Fibroblast of the conjunctiva (primary cell): ENCODE results near the gene MRPL32.

ENCODE experiments used
- DNase-seq: peaks from one replicate; pipeline ENCODE4 v3.0.0-alpha.2; 2010; ENCODE audit warnings: low read depth

Gene MRPL32

GRCh38 chr7:42928754-42929153 lies 3.4 kb upstream of the MRPL32 start:
- no peak for DNase-seq

DNA sequence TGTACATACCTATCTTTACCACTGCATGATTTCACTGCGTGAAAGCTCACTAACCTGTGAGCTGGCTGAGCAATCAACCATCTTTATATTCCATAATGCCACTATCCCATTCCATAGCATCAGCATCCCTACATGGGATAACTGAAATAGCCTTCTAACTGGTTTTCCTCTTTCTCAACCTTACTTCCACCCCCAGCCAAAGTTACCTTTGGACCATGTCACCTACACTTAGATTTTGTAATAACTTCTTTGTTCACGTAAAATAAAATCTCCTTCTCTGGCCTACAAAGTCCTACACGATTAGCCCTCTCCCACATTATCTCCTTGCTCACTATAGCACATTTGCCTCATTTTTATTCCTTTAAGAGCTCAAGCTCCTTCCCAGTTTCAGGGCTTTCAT lies 2.7 kb upstream of the MRPL32 start:
- DNase-seq: no peak

DNA sequence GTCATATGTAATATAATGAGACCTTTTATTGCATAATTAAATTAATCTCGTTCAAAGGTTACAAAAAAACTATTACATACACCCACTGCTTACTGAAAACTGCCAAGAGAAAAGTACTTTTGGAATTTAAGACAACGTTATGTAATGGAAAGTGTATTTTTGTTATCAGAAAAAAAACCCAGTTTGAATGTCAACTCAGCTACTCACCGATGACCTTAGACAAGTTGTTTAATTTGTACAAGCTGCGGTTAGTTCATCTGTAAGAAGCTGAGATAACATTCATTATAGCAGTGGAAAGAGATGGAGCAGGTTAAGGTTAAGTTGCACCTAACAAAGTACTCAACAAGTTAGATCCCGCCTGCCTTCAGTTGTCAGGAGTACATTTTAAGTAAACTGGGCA lies 1.3 kb upstream of the MRPL32 start:
- DNase-seq: no peak

GRCh38 chr7:42931447-42931833 lies 736 bp upstream of the MRPL32 start:
- no peak for DNase-seq

DNA sequence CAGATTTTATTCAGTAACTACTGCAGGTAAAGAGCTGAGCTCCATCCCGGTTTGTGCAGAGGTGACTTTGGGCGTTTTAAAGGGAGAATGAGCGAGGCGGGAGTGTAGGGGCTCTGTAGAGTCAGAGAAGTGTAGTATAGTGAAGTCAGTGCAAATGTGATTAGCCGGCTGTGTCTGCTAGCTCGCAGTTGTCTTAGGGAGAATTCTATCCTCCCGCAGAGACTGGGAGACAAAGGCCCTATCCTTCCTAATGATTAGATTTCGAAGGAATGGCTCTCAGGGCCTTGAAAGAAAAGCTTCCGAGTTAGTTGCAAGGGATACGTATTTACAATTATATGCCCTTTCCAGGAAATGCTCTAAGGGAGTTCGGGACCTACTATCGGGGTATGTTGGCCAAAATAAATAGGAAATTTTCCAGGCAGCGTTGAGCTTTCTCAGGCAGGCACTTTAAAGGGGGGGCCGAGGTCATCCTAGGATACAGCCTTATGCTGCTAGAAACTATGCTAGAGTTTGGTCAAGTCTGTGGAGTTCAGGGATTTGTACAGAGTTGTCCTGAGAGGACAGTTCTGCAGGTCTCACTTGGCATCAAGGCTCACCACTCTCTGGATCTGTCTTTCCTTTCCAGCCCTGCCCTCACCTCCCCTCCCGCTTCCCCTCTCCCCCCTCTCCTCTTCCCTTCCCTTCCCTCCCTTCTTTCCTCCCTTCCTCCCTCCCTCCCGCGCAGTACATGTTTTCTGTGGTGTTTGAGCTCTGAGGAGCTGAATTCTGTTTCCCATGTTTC lies 825 bp downstream of the MRPL32 start:
- DNase-seq: no peak

DNA sequence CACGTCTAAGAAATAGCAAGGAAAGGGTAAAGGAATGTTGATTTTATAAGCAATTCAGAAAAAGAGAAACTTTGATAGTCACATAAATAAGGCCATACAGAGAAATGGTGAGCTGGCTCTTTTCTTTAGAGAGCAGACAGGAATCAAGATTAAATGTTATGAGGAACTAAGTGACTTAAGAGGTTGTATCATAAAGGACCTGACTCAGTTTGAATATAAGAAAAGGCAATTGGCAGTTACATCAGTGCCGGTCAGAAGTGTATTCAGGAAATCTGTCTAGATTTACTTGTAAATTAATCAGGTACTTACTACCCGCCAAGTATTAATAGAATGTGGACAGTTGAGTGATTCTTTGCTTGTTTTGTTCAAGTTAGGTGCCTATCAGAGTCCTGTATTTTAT lies 2.1 kb downstream of the MRPL32 start:
- no peak for DNase-seq

- DNase-seq: no peak
Measured at GRCh38 chr7:42935861-42936260, 3.7 kb downstream of the MRPL32 start.

GRCh38 chr7:42939457-42940240 lies 7.5 kb downstream of the MRPL32 start:
- no peak for DNase-seq

- DNase-seq: peak; percentile 69
Measured at GRCh38 chr7:42940985-42941847, 9.0 kb downstream of the MRPL32 start.

- DNase-seq: no peak
Measured at GRCh38 chr7:42945821-42946626, 13.8 kb downstream of the MRPL32 start.

- no peak for DNase-seq
Measured at GRCh38 chr7:42946627-42946950, 14.4 kb downstream of the MRPL32 start.

GRCh38 chr7:42947521-42947920 lies 15.3 kb downstream of the MRPL32 start:
- no peak for DNase-seq

GRCh38 chr7:42950417-42950816 lies 18.2 kb downstream of the MRPL32 start:
- DNase-seq: no peak

- DNase-seq: no peak
Measured at GRCh38 chr7:42952328-42952727, 20.2 kb downstream of the MRPL32 start.

GRCh38 chr7:42953994-42954393 lies 21.8 kb downstream of the MRPL32 start:
- DNase-seq: no peak

DNA sequence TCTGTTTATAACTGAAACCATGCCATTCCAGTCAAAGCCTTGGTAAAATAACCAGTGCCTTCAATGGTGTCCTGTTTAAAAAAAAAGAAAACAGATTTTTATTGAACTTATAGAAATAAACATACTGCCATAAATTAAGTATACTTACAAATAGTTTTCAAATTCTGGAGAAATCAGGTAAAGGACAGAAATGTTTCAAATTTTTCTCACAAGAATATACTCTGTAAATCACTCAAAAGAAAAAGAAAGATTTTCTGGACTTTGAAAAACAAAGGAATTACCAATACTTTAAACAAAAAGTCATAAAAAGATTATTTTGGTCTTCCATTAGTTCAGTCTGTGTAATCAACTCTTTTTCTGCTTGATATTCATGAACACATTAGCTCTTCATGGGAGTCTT lies 23.9 kb downstream of the MRPL32 start:
- DNase-seq: no peak

- no peak for DNase-seq
Measured at GRCh38 chr7:42959549-42959948, 27.4 kb downstream of the MRPL32 start.

GRCh38 chr7:42960762-42961161 lies 28.6 kb downstream of the MRPL32 start:
- DNase-seq: no peak

GRCh38 chr7:42961170-42961569 lies 29.0 kb downstream of the MRPL32 start:
- no peak for DNase-seq

- DNase-seq: no peak
Measured at GRCh38 chr7:42964293-42964692, 32.1 kb downstream of the MRPL32 start.

- no peak for DNase-seq
Measured at GRCh38 chr7:42964849-42965805, 33.0 kb downstream of the MRPL32 start.
